Sigmoid colon (tissue), 7 donors: Measurements from ENCODE around the gene SHLD2. TPM values are rescaled to one million over a fixed set of nuclear protein-coding genes. Genes with fewer than 3 reads are reported as not detected.
"Not testable (repeated sequence)": the region's sequence is repeated elsewhere in the genome, so short reads cannot be mapped to it uniquely, and the experiment has no call there.

ENCODE experiments used
- DNase-seq: peaks from one replicate; pipeline ENCODE4 v3.0.0-alpha.2; 2019
- H3K27ac ChIP-seq, 4 donors: fragments of 200-600 bp; sonication (generic); one replicate each; pipeline ENCODE4 v1.5.1; 2016 to 2019; ENCODE audit warnings: mild to moderate bottlenecking in 1 of 4
- H3K27me3 ChIP-seq, 3 donors: fragments of 200-600 bp; sonication (generic); one replicate each; pipeline ENCODE4 v1.5.1; 2019; ENCODE audit warnings: mild to moderate bottlenecking in 1 of 3
- H3K36me3 ChIP-seq, 4 donors: fragments of 200-600 bp; sonication (generic); one replicate each; pipeline ENCODE4 v1.5.1; 2016 to 2019
- H3K4me1 ChIP-seq, 4 donors: fragments of 200-600 bp; sonication (generic); one replicate each; pipeline ENCODE4 v1.5.1; 2017 to 2019
- H3K4me3 ChIP-seq, 4 donors: fragments of 200-600 bp; sonication (generic); one replicate each; pipeline ENCODE4 v1.5.1; 2017 to 2019; ENCODE audit warnings: mild to moderate bottlenecking in 2 of 4, moderate library complexity in 1 of 4
- H3K9me3 ChIP-seq, 4 donors: fragments of 200-600 bp in 3 of 4; sonication (generic) in 3 of 4; one replicate each; pipeline versions ENCODE4 v1.5.1 to v1.6.1; 2013 to 2019
- WGBS, 2 donors: extraction: QIAGEN DNeasy Blood & Tissue Kit; methylation state at CpG; one replicate each; pipeline ENCODE4 v1.1.7; 2013; 5-methylcytosine and 5-hydroxymethylcytosine counted together
- intact Hi-C: fragments of 100-400 bp; cut with DNase I; formaldehyde crosslinking; loops from one replicate; pipeline ENCODE4 v1.15.1; 2023
- polyA plus RNA-seq, 3 donors: library from polyadenylated mRNA; stranded (reverse); fragments of 200-250 nt; gene quantifications; one replicate each; pipeline ENCODE4 v1.2.3, GENCODE V29; 2013
- total RNA-seq, 4 donors: library from RNA; depleted of rRNA; stranded (reverse); fragments of >200 nt; gene quantifications; one replicate each; pipeline ENCODE4 v1.1.0, GENCODE V29; 2016
- donor health status: healthy with polysubstance abuse.
- donor health status: Bipolar disorder and iron deficiency.
- donor health status: healthy.

Gene SHLD2
- total and polyA plus RNA-seq, 7 donors: 18.8 to 27.0 (median 22.2) TPM

- DNase-seq, H3K4me3 ChIP-seq: not testable (repeated sequence)
- WGBS, 2 donors: 76 to 81% methylated on average over 1 to 2 of the region's 7 CpGs
Observed at GRCh38 chr10:87234854-87235253, 139.8 kb downstream of the SHLD2 start.

GRCh38 chr10:87237244-87237643 lies 142.2 kb downstream of the SHLD2 start:
- H3K36me3 ChIP-seq, H3K9me3 ChIP-seq, H3K4me1 ChIP-seq, H3K4me3 ChIP-seq, H3K27me3 ChIP-seq, H3K27ac ChIP-seq, intact Hi-C loops, DNase-seq: not testable (repeated sequence)
- WGBS, 2 donors: 60 to 91% methylated on average over 3 of the region's 5 CpGs

More at GRCh38 chr10:87234854-87235253, 139.8 kb downstream of the SHLD2 start:
- H3K9me3 ChIP-seq, H3K27me3 ChIP-seq, H3K27ac ChIP-seq, H3K36me3 ChIP-seq, intact Hi-C loops, H3K4me1 ChIP-seq: not testable (repeated sequence)

- H3K36me3 ChIP-seq, intact Hi-C loops, H3K27ac ChIP-seq, H3K4me3 ChIP-seq, H3K9me3 ChIP-seq, H3K4me1 ChIP-seq, H3K27me3 ChIP-seq, DNase-seq: not testable (repeated sequence)
- WGBS, 2 donors: 83 to 89% methylated on average over 2 of the region's 6 CpGs
Observed at GRCh38 chr10:87239346-87239808, 144.4 kb downstream of the SHLD2 start.

Other genes with a start within 250 kb of the SHLD2 start
- gene MMRN2, start 137.6 kb upstream of the SHLD2 start, total RNA-seq: 10 to 100 TPM in 3 of 4 donors, 1 to 10 TPM in 1; 8.6 to 23.3 (median 14.1) TPM
- gene MMRN2, start 137.6 kb upstream of the SHLD2 start, polyA plus RNA-seq: 1 to 10 TPM in 2 of 3 donors, under 1 TPM in 1; 0.92 to 6.5 (median 1.8) TPM
- 10 to 100 TPM; 24.2 to 55.0 (median 38.4) TPM for gene SNCG, start 136.6 kb upstream of the SHLD2 start, total RNA-seq
- gene SNCG, start 136.6 kb upstream of the SHLD2 start, polyA plus RNA-seq: 10 to 100 TPM in 2 of 3 donors, 1 to 10 TPM in 1; 4.6 to 24.0 (median 11.4) TPM
- gene ADIRF, start 126.7 kb upstream of the SHLD2 start, total RNA-seq: 10 to 100 TPM; 45.3 to 98.1 (median 67.1) TPM
- 100 to 1,000 TPM; 112 to 157 (median 118) TPM for gene ADIRF, start 126.7 kb upstream of the SHLD2 start, polyA plus RNA-seq
- gene FAM25A, start 74.9 kb upstream of the SHLD2 start, total RNA-seq: not detected
- gene FAM25A, start 74.9 kb upstream of the SHLD2 start, polyA plus RNA-seq: not detected
- gene GLUD1, start 363 bp upstream of the SHLD2 start, total RNA-seq: 100 to 1,000 TPM; 135 to 153 (median 148) TPM
- 100 to 1,000 TPM in 2 of 3 donors, 10 to 100 TPM in 1; 71.3 to 162 (median 111) TPM for gene GLUD1, start 363 bp upstream of the SHLD2 start, polyA plus RNA-seq
- 1 to 10 TPM in 3 of 4 donors, under 1 TPM in 1; 0.83 to 2.1 (median 1.3) TPM for gene NUTM2A, start 130.2 kb downstream of the SHLD2 start, total RNA-seq
- 1 to 10 TPM in 2 of 3 donors, under 1 TPM in 1; 0.60 to 5.3 (median 4.1) TPM for gene NUTM2A, start 130.2 kb downstream of the SHLD2 start, polyA plus RNA-seq